CD4-positive, alpha-beta T cell (primary cell): ENCODE results near the gene HOXD1. TPM values are rescaled to one million over a fixed set of nuclear protein-coding genes. Genes with fewer than 3 reads are reported as not detected.

Source experiments
- ATAC-seq: fragments of 200-7000 bp; cut with Tn5 transposase; one replicate; pipeline ENCODE4 v1.10.0; 2022; ENCODE audit warnings: mild to moderate bottlenecking; ENCODE audit not compliant: poor library complexity
- CTCF ChIA-PET: fragments of 350-600 bp; sonication (Branson Sonifier 250); formaldehyde crosslinking; loops from one replicate; lab custom pipeline; 2021; ENCODE audit warnings: antibody characterized with exemption, inconsistent platforms; lab: Charles Lee
- POLR2A ChIA-PET: fragments of 350-600 bp; sonication (Branson Sonifier 250); formaldehyde crosslinking; loops from one replicate; lab custom pipeline; 2021; ENCODE audit warnings: antibody characterized with exemption, inconsistent platforms; lab: Charles Lee
- DNase-seq, 14 experiments: peaks; one replicate each; pipeline ENCODE4 v3.0.0-alpha.2; 2013 to 2020; ENCODE audit warnings: mixed read lengths in 2 of 14
- H3K27ac ChIP-seq, 2 donors: one replicate each; pipeline versions ENCODE4 v1.5.1 to v1.7.0; 2013; ENCODE audit warnings: low read length in 2 of 2, low read depth in 1 of 2, mild to moderate bottlenecking in 1 of 2
- H3K27me3 ChIP-seq, 2 experiments: 1 replicate in 1 of 2; 2 replicates in 1 of 2; pipeline versions ENCODE4 v1.6.1 to v1.7.0; 2013; ENCODE audit warnings: low read length in 2 of 2, control low read depth in 1 of 2, mild to moderate bottlenecking in 1 of 2, moderate library complexity in 1 of 2; ENCODE audit not compliant: insufficient read depth in 2 of 2, control insufficient read depth in 1 of 2
- H3K36me3 ChIP-seq: one replicate; pipeline ENCODE4 v1.6.1; 2013; ENCODE audit warnings: low read length, control low read depth; ENCODE audit not compliant: insufficient read depth
- H3K4me1 ChIP-seq: one replicate; pipeline ENCODE4 v1.6.1; 2013; ENCODE audit warnings: low read length, control low read depth; ENCODE audit not compliant: insufficient read depth
- H3K4me3 ChIP-seq: one replicate; pipeline ENCODE4 v1.5.1; 2013; ENCODE audit warnings: mild to moderate bottlenecking, low read length, moderate library complexity
- H3K9me3 ChIP-seq, 2 experiments: 1 replicate in 1 of 2; 2 replicates in 1 of 2; pipeline versions ENCODE4 v1.6.1 to v1.7.0; 2013; ENCODE audit warnings: low read length in 2 of 2, mild to moderate bottlenecking in 2 of 2, control low read depth in 1 of 2, moderate library complexity in 1 of 2; ENCODE audit not compliant: control insufficient read depth in 1 of 2, insufficient read depth in 1 of 2
- H3K27ac Mint-ChIP-seq: one replicate; pipeline ENCODE4 v1.8.0; 2020; ENCODE audit warnings: mixed read lengths
- H3K27me3 Mint-ChIP-seq: one replicate; pipeline ENCODE4 v1.8.0; 2021; ENCODE audit warnings: mixed read lengths
- H3K36me3 Mint-ChIP-seq: one replicate; pipeline ENCODE4 v1.8.0; 2021; ENCODE audit warnings: low read depth, mixed read lengths
- H3K4me1 Mint-ChIP-seq: one replicate; pipeline ENCODE4 v1.8.0; 2021; ENCODE audit warnings: low read depth, mixed read lengths
- H3K4me3 Mint-ChIP-seq: one replicate; pipeline ENCODE4 v1.8.0; 2020; ENCODE audit warnings: mild to moderate bottlenecking, mixed read lengths
- H3K9me3 Mint-ChIP-seq: one replicate; pipeline ENCODE4 v1.8.0; 2020; ENCODE audit warnings: mixed read lengths
- CTCF ChIP-seq: fragments of 200-600 bp; IDR thresholded peaks from one replicate; pipeline ENCODE4 v1.8.0; 2022; ENCODE audit warnings: antibody characterized with exemption, mild to moderate bottlenecking
- intact Hi-C, 2 experiments: fragments of 100-400 bp; cut with DNase I in 1 of 2; cut with micrococcal nuclease in 1 of 2; formaldehyde crosslinking; loops; one replicate each; pipeline versions ENCODE4 v1.15.1 to v1.9.0; 2023 to 2025; cut with DNase I, micrococcal nuclease
- total RNA-seq, 174 experiments: library from RNA in 2 of 174; stranded (reverse) in 2 of 174; gene quantifications; one replicate each; pipeline ENCODE4 v1.2.3 and lab custom pipeline; 2021 to 2026

HOXD1 gene
- total RNA-seq, 2 experiments from 2014 or later: not detected

- H3K4me1 Mint-ChIP-seq: no peaks in the 10 kb centered on the region
- no peaks in the 10 kb centered on the region for H3K9me3 ChIP-seq
These were observed 39.4 kb downstream of the HOXD1 start for GRCh38 chr2:176227874-176228273.

GRCh38 chr2:176234156-176234555 lies 45.7 kb downstream of the HOXD1 start:
- ATAC-seq (no peak), DNase-seq (no peak)
- Mint-ChIP-seq H3K36me3 (no peaks in the 10 kb centered on the region), H3K9me3 (no peaks in the 10 kb centered on the region), H3K4me3 (no peak overlapping the region), H3K4me1 (no peaks in the 10 kb centered on the region), H3K27me3 (peaks cover 71% of the 10 kb centered on the region), H3K27ac (no peak overlapping the region)
- no peak for TF ChIP-seq CTCF
- Histone ChIP-seq H3K27ac (no peak overlapping the region), H3K9me3 (no peaks in the 10 kb centered on the region), H3K27me3 (peaks cover 15 to 18% of the 10 kb centered on the region in 2 experiments), H3K36me3 (no peaks in the 10 kb centered on the region), H3K4me3 (no peak overlapping the region), H3K4me1 (no peaks in the 10 kb centered on the region)
- POLR2A ChIA-PET: no interaction called here
- CTCF ChIA-PET: no interaction called here
- intact Hi-C loops: no loop called here

More at GRCh38 chr2:176227874-176228273, 39.4 kb downstream of the HOXD1 start:
- H3K9me3 Mint-ChIP-seq: no peaks in the 10 kb centered on the region
- H3K36me3 ChIP-seq: no peaks in the 10 kb centered on the region
- no peak overlapping the region for H3K4me3 ChIP-seq
- H3K27me3 ChIP-seq: peaks cover 20 to 26% of the 10 kb centered on the region in 2 experiments
- ChIA-PET CTCF (no interaction called here), POLR2A (no interaction called here)
- ATAC-seq: no peak
- H3K36me3 Mint-ChIP-seq: no peaks in the 10 kb centered on the region
- H3K4me1 ChIP-seq: no peaks in the 10 kb centered on the region
- intact Hi-C loops: no loop called here
- no peak overlapping the region for H3K27ac ChIP-seq
- H3K4me3 Mint-ChIP-seq: no peak overlapping the region
- DNase-seq: no peak
- no peak for TF ChIP-seq CTCF
- H3K27me3 Mint-ChIP-seq: peaks cover 68% of the 10 kb centered on the region
- H3K27ac Mint-ChIP-seq: no peak overlapping the region

GRCh38 chr2:176234940-176235339 lies 46.5 kb downstream of the HOXD1 start:
- Mint-ChIP-seq H3K36me3 (no peaks in the 10 kb centered on the region), H3K27me3 (peaks cover 69% of the 10 kb centered on the region), H3K9me3 (no peaks in the 10 kb centered on the region), H3K27ac (no peak overlapping the region), H3K4me3 (no peak overlapping the region), H3K4me1 (no peaks in the 10 kb centered on the region)
- DNase-seq (no peak), ATAC-seq (no peak)
- Histone ChIP-seq H3K27ac (no peak overlapping the region), H3K4me1 (no peaks in the 10 kb centered on the region), H3K36me3 (no peaks in the 10 kb centered on the region), H3K27me3 (peaks cover 11 to 16% of the 10 kb centered on the region in 2 experiments), H3K9me3 (no peaks in the 10 kb centered on the region), H3K4me3 (no peak overlapping the region)
- CTCF ChIA-PET: no interaction called here
- POLR2A ChIA-PET: no interaction called here
- intact Hi-C loops: no loop called here
- TF ChIP-seq CTCF: no peak
